A549 (cell line): ENCODE data around the gene DNHD1. TPM values are rescaled to one million over a fixed set of nuclear protein-coding genes. Genes with fewer than 3 reads are reported as not detected.
"Not testable (repeated sequence)": the region's sequence is repeated elsewhere in the genome, so short reads cannot be mapped to it uniquely, and the experiment has no call there.

Experiments used
- ATAC-seq, 2 experiments: fragments of 200-7000 bp in 1 of 2; fragments of >200 bp in 1 of 2; cut with Nextera tagmentation in 1 of 2; cut with Tn5 transposase in 1 of 2; 3 replicates each; pipeline versions ENCODE4 v1.8.0 to v1.9.1; 2018 to 2020; ENCODE audit warnings: mild to moderate bottlenecking in 1 of 2, moderate library complexity in 1 of 2
- CTCF ChIA-PET: fragments of 300-600 bp; sonication (Branson Sonifier 250); formaldehyde crosslinking; extraction: SDS; loops from one replicate; lab custom pipeline; 2021; ENCODE audit warnings: antibody characterized with exemption, inconsistent platforms; lab: Yijun Ruan, JAX
- POLR2A ChIA-PET: fragments of 350-600 bp; formaldehyde crosslinking; extraction: SDS; loops from one replicate; lab custom pipeline; 2021; ENCODE audit warnings: antibody characterized with exemption, inconsistent platforms; lab: Yijun Ruan, JAX
- DNase-seq, 2 experiments: peaks; one replicate each; pipeline versions ENCODE4 v3.0.0 to v3.0.0-alpha.2; 2011 to 2016; ENCODE audit warnings: low read depth in 1 of 2, low spot score in 1 of 2
- FAIRE-seq: peaks from 2 replicates; lab custom pipeline; 2011; peaks lifted over from hg19 to GRCh38; lab: Jason Lieb, UNC
- H3K27ac ChIP-seq, 2 experiments: fragments of >200 bp; sonication (Bioruptor Twin); formaldehyde crosslinking; 3 replicates each; pipeline ENCODE4 v1.5.1; 2016 to 2017
- H3K4me1 ChIP-seq: fragments of >200 bp; sonication (Bioruptor Twin); formaldehyde crosslinking; 3 replicates; pipeline ENCODE4 v1.6.1; 2016
- H3K4me2 ChIP-seq: fragments of >200 bp; sonication (Bioruptor Twin); formaldehyde crosslinking; 3 replicates; pipeline ENCODE4 v1.6.1; 2016
- H3K4me3 ChIP-seq: fragments of >200 bp; sonication (Bioruptor Twin); formaldehyde crosslinking; 3 replicates; pipeline ENCODE4 v1.5.1; 2016
- H3K9me3 ChIP-seq: fragments of >200 bp; sonication (Bioruptor Twin); formaldehyde crosslinking; 3 replicates; pipeline ENCODE4 v1.6.1; 2016
- BHLHE40 ChIP-seq: IDR thresholded peaks from 2 replicates; pipeline ENCODE4 v1.6.1; 2012; ENCODE audit warnings: low read depth, low read length, inconsistent platforms
- CEBPB ChIP-seq, 2 experiments: fragments of >200 bp in 1 of 2; sonication (Bioruptor Twin) in 1 of 2; formaldehyde crosslinking in 1 of 2; IDR thresholded peaks; 2 replicates each; pipeline ENCODE4 v1.6.1; 2012 to 2016
- EHF ChIP-seq: fragments of 250-450 bp; sonication (Bioruptor Pico); IDR thresholded peaks from 2 replicates; pipeline ENCODE4 v1.5.0; 2020; ENCODE audit warnings: mild to moderate bottlenecking
- ESRRA ChIP-seq: fragments of 150-350 bp; IDR thresholded peaks from 2 replicates; pipeline ENCODE4 v1.6.1; 2014; ENCODE audit warnings: mild to moderate bottlenecking, low read length, borderline replicate concordance
- GATA3 ChIP-seq: IDR thresholded peaks from 2 replicates; pipeline ENCODE4 v1.6.1; 2012; ENCODE audit warnings: borderline replicate concordance
- HOXB5 ChIP-seq: fragments of 250-450 bp; sonication (Bioruptor Pico); IDR thresholded peaks from 2 replicates; pipeline ENCODE4 v1.5.0; 2020; ENCODE audit warnings: mild to moderate bottlenecking, moderate library complexity
- KDM1A ChIP-seq: fragments of 200-600 bp; sonication (generic); IDR thresholded peaks from 2 replicates; pipeline ENCODE4 v1.6.1; 2016; ENCODE audit warnings: low read depth, mild to moderate bottlenecking
- KDM5A ChIP-seq: fragments of 200-600 bp; sonication (generic); IDR thresholded peaks from 2 replicates; pipeline ENCODE4 v1.6.1; 2016; ENCODE audit warnings: antibody characterized with exemption, mild to moderate bottlenecking
- MAZ ChIP-seq: fragments of 150-350 bp; IDR thresholded peaks from 2 replicates; pipeline ENCODE4 v1.6.1; 2014; ENCODE audit warnings: antibody characterized with exemption, low read depth, low read length, borderline replicate concordance
- RAD21 ChIP-seq, 2 experiments: fragments of >200 bp in 1 of 2; sonication (Bioruptor Twin) in 1 of 2; formaldehyde crosslinking in 1 of 2; IDR thresholded peaks in 1 of 2; conservative IDR thresholded peaks in 1 of 2; 2 replicates in 1 of 2; 3 replicates in 1 of 2; pipeline ENCODE4 v1.6.1; 2012 to 2018; ENCODE audit warnings: inconsistent platforms in 1 of 2
- RFX5 ChIP-seq: fragments of 450-650 bp; IDR thresholded peaks from 2 replicates; pipeline ENCODE4 v1.7.1; 2014; ENCODE audit warnings: antibody characterized with exemption, mild to moderate bottlenecking, moderate library complexity
- RNF2 ChIP-seq: fragments of 200-600 bp; sonication (generic); IDR thresholded peaks from 2 replicates; pipeline ENCODE4 v1.6.1; 2016; ENCODE audit warnings: low read depth, mild to moderate bottlenecking, antibody characterized with exemption, moderate library complexity, borderline replicate concordance
- SMC3 ChIP-seq: fragments of >200 bp; sonication (Bioruptor Twin); formaldehyde crosslinking; IDR thresholded peaks from 3 replicates; pipeline ENCODE4 v1.6.1; 2018; ENCODE audit warnings: inconsistent platforms
- ZFP36 ChIP-seq: fragments of 450-650 bp; IDR thresholded peaks from 2 replicates; pipeline ENCODE4 v1.6.1; 2014; ENCODE audit warnings: borderline replicate concordance; ENCODE audit not compliant: partially characterized antibody
- ZSCAN20 ChIP-seq: fragments of 250-450 bp; sonication (Bioruptor Pico); IDR thresholded peaks from 2 replicates; pipeline ENCODE4 v1.8.0; 2022; ENCODE audit warnings: mild to moderate bottlenecking, moderate library complexity
- WGBS: methylation state at CpG from one replicate; pipeline ENCODE4 v1.1.6; 2017; ENCODE audit errors: missing lambda C conversion rate; 5-methylcytosine and 5-hydroxymethylcytosine counted together
- polyA plus RNA-seq, 4 experiments: library from polyadenylated mRNA; depleted of rRNA in 3 of 4; stranded (reverse); fragments of >200 nt; fragmentation: RNase III in 1 of 4; extraction: RNeasy Plus Mini Kit Qiagen cat#74134 plus additional on column Dnase treatment in 1 of 4; gene quantifications; 2 replicates in 3 of 4; 3 replicates in 1 of 4; pipeline ENCODE4 v1.2.3, GENCODE V29; 2011 to 2017
- TF ChIP-seq, protein P1 (sequence below): IDR thresholded peaks from 2 replicates; pipeline ENCODE4 v1.6.1; 2012; ENCODE audit warnings: low read depth, borderline replicate concordance
- TF ChIP-seq, protein P2 (sequence below): fragments of >200 bp; sonication (Bioruptor Twin); formaldehyde crosslinking; IDR thresholded peaks from 3 replicates; pipeline ENCODE4 v1.6.1; 2016
- TF ChIP-seq, protein P3 (sequence below): IDR thresholded peaks from 2 replicates; pipeline ENCODE4 v1.6.1; 2012
- TF ChIP-seq, protein P4 (sequence below): fragments of 250-450 bp; sonication (Bioruptor Pico); IDR thresholded peaks from 2 replicates; pipeline ENCODE4 v1.5.0; 2020; ENCODE audit warnings: low read depth, mild to moderate bottlenecking, moderate library complexity
- TF ChIP-seq, protein P5 (sequence below): fragments of >200 bp; sonication (Bioruptor Twin); formaldehyde crosslinking; IDR thresholded peaks from 3 replicates; pipeline ENCODE4 v1.5.1; 2016

Gene DNHD1
- polyA plus RNA-seq, 2 of the 4 experiments (the other 2 are of a cell fraction): 6.8 to 8.6 TPM

- no peak for ATAC-seq
- no peak overlapping the region for H3K4me3 ChIP-seq
- ChIA-PET CTCF (interaction anchor here (1.3 kb wide), 1 partner anchor 91 kb away, joined by 5 read pairs; no protein-coding TSS in a partner anchor), POLR2A (no interaction called here)
- no peaks in the 10 kb centered on the region for H3K4me1 ChIP-seq
- H3K27ac ChIP-seq: no peak overlapping the region
- FAIRE-seq: no peak
- DNase-seq: no peak
- TF ChIP-seq BHLHE40: no peak
- TF ChIP-seq, protein P1, sequence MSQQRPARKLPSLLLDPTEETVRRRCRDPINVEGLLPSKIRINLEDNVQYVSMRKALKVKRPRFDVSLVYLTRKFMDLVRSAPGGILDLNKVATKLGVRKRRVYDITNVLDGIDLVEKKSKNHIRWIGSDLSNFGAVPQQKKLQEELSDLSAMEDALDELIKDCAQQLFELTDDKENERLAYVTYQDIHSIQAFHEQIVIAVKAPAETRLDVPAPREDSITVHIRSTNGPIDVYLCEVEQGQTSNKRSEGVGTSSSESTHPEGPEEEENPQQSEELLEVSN: no peak
- no peak for TF ChIP-seq MAZ
- no peak for TF ChIP-seq ZFP36
- TF ChIP-seq, protein P2, sequence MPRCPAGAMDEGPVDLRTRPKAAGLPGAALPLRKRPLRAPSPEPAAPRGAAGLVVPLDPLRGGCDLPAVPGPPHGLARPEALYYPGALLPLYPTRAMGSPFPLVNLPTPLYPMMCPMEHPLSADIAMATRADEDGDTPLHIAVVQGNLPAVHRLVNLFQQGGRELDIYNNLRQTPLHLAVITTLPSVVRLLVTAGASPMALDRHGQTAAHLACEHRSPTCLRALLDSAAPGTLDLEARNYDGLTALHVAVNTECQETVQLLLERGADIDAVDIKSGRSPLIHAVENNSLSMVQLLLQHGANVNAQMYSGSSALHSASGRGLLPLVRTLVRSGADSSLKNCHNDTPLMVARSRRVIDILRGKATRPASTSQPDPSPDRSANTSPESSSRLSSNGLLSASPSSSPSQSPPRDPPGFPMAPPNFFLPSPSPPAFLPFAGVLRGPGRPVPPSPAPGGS: no peak
- no peak for TF ChIP-seq ESRRA
- no peak for TF ChIP-seq CEBPB (IDR thresholded peaks at IDR 0.05)
- TF ChIP-seq GATA3: no peak
- no peak for TF ChIP-seq RFX5
- no peak for TF ChIP-seq HOXB5
- no peak for TF ChIP-seq RAD21 (conservative IDR thresholded peaks at IDR 0.05 in 1 of 2, IDR thresholded peaks at IDR 0.05 in 1 of 2)
- TF ChIP-seq, protein P3, sequence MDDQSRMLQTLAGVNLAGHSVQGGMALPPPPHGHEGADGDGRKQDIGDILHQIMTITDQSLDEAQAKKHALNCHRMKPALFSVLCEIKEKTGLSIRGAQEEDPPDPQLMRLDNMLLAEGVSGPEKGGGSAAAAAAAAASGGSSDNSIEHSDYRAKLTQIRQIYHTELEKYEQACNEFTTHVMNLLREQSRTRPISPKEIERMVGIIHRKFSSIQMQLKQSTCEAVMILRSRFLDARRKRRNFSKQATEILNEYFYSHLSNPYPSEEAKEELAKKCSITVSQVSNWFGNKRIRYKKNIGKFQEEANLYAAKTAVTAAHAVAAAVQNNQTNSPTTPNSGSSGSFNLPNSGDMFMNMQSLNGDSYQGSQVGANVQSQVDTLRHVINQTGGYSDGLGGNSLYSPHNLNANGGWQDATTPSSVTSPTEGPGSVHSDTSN: no peak
- TF ChIP-seq, protein P4, sequence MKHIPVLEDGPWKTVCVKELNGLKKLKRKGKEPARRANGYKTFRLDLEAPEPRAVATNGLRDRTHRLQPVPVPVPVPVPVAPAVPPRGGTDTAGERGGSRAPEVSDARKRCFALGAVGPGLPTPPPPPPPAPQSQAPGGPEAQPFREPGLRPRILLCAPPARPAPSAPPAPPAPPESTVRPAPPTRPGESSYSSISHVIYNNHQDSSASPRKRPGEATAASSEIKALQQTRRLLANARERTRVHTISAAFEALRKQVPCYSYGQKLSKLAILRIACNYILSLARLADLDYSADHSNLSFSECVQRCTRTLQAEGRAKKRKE (CRISPR knock-in tag): no peak
- TF ChIP-seq ZSCAN20 (CRISPR knock-in tag): no peak
- TF ChIP-seq, protein P5, sequence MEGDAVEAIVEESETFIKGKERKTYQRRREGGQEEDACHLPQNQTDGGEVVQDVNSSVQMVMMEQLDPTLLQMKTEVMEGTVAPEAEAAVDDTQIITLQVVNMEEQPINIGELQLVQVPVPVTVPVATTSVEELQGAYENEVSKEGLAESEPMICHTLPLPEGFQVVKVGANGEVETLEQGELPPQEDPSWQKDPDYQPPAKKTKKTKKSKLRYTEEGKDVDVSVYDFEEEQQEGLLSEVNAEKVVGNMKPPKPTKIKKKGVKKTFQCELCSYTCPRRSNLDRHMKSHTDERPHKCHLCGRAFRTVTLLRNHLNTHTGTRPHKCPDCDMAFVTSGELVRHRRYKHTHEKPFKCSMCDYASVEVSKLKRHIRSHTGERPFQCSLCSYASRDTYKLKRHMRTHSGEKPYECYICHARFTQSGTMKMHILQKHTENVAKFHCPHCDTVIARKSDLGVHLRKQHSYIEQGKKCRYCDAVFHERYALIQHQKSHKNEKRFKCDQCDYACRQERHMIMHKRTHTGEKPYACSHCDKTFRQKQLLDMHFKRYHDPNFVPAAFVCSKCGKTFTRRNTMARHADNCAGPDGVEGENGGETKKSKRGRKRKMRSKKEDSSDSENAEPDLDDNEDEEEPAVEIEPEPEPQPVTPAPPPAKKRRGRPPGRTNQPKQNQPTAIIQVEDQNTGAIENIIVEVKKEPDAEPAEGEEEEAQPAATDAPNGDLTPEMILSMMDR: no peak
- TF ChIP-seq KDM5A: no peak
- TF ChIP-seq KDM1A: no peak
- H3K9me3 ChIP-seq: no peaks in the 10 kb centered on the region
- no peak overlapping the region for H3K4me2 ChIP-seq
Observed at GRCh38 chr11:6516865-6517264, 19.8 kb downstream of the DNHD1 start.

DNA sequence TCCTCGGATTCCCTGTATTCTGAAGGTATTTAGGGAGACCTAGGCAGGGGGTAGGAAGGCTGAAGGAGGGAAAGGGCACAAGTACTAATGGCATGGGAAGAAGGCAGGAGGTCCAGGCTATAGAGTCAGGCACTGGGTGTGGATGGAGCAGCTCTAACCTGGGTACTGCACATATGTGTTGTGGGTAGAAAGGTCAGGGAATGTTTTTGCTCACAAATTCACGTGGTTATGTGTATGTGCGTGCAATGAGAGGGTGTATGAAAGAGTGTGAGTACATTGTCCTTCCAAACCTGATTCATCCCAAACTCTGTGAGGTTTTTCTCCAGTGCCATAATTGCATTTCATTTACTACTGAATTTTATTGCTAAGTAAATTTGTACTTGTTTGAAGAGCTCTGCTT, 23.2 kb downstream of the DNHD1 start:
- Histone ChIP-seq H3K27ac (no peak overlapping the region), H3K4me3 (no peak overlapping the region), H3K4me1 (peaks cover 7% of the 10 kb centered on the region; the same call in 1 of the 3 replicates), H3K4me2 (no peak overlapping the region), H3K9me3 (no peaks in the 10 kb centered on the region)
- CTCF ChIA-PET: interaction anchor here (1.2 to 2.1 kb wide), 3 partner anchors 11 to 141 kb away, joined by 3 to 14 read pairs (median 6); no protein-coding TSS in a partner anchor
- ATAC-seq: no peak
- POLR2A ChIA-PET: no interaction called here
- TF ChIP-seq KDM5A: no peak
- no peak for TF ChIP-seq EHF (CRISPR knock-in tag)
- no peak for TF ChIP-seq CEBPB (IDR thresholded peaks at IDR 0.05)
- no peak for TF ChIP-seq RNF2
- no peak for TF ChIP-seq SMC3
- DNase-seq: no peak
- FAIRE-seq: no peak
- WGBS: 89% methylated on average over 3 of the region's 3 CpGs

GRCh38 chr11:6521946-6522345, 24.9 kb downstream of the DNHD1 start:
- H3K9me3 ChIP-seq, H3K4me2 ChIP-seq, H3K4me1 ChIP-seq, FAIRE-seq, ATAC-seq, POLR2A ChIA-PET, H3K27ac ChIP-seq, DNase-seq, H3K4me3 ChIP-seq: not testable (repeated sequence)
- WGBS: 90% methylated on average over 3 of the region's 3 CpGs
- CTCF ChIA-PET: interaction anchor here (2.6 kb wide), 1 partner anchor 9 kb away, joined by 9 read pairs; no protein-coding TSS in a partner anchor
